Measurements from ENCODE around the gene NACC1. TPM values are rescaled to one million over a fixed set of nuclear protein-coding genes. Genes with fewer than 3 reads are reported as not detected.
A peak's percentile ranks its signal among the peaks of the same experiment; 100 is the strongest.

The NACC1 gene
- total RNA-seq, 1 experiment from 2014 or later = 237 TPM

GRCh38 chr19:13162724-13163608 is 44.9 kb downstream of the NACC1 start (continued):
- TF ChIP-seq EMX1 (CRISPR knock-in tag; IDR thresholded peaks at IDR 0.05) (0 out of 2 replicates have a peak, but pooled peaks have one; percentile 12), KAT7 (CRISPR knock-in tag; IDR thresholded peaks at IDR 0.05; ENCODE audit: borderline replicate concordance) (peak; percentile 88; the same call in 1 of the 2 replicates), FOXK1 (CRISPR knock-in tag; IDR thresholded peaks at IDR 0.05) (peak; percentile 61; the same call in 1 of the 2 replicates), PRDM15 (CRISPR knock-in tag; IDR thresholded peaks at IDR 0.05) (peak; percentile 70), USF1 (CRISPR knock-in tag; IDR thresholded peaks at IDR 0.05) (no peak), CREM (CRISPR knock-in tag; IDR thresholded peaks at IDR 0.05) (no peak)

GRCh38 chr19:13163609-13164342 is 45.7 kb downstream of the NACC1 start:
- TF ChIP-seq USF2 (CRISPR knock-in tag; IDR thresholded peaks at IDR 0.05) (no peak), ZNF121 (CRISPR knock-in tag; IDR thresholded peaks at IDR 0.05) (no peak), HMGA2 (CRISPR knock-in tag; IDR thresholded peaks at IDR 0.05) (no peak), ZNF281 (CRISPR knock-in tag; IDR thresholded peaks at IDR 0.05) (peak; percentile 86; the same call in 1 of the 2 replicates), ZNF138 (CRISPR knock-in tag; conservative IDR thresholded peaks at IDR 0.05) (no peak), MXD4 (CRISPR knock-in tag; IDR thresholded peaks at IDR 0.05; ENCODE audit: borderline replicate concordance) (no peak), NR3C1 (CRISPR knock-in tag; conservative IDR thresholded peaks at IDR 0.05; ENCODE audit: low read depth) (no peak), HMGXB4 (CRISPR knock-in tag; IDR thresholded peaks at IDR 0.05) (peak; percentile 20; the same call in 1 of the 2 replicates), ZBTB43 (CRISPR knock-in tag; IDR thresholded peaks at IDR 0.05) (no peak)
- ATAC-seq (peak; percentile 15), DNase-seq (ENCODE audit: low spot score) (peak; percentile 80)
- no peaks in the 10 kb centered on the region for H3K36me3 Mint-ChIP-seq
- POLR2A ChIA-PET = interaction anchor here (0.5 to 8.6 kb wide), 5 partner anchors 10 to 1914 kb away, joined by 3 to 167 read pairs (median 13); partner anchors contain the start of genes IER2 and STX10
- H3K9me3 Mint-ChIP-seq = no peaks in the 10 kb centered on the region
- peak overlapping the region; percentile 69 for H3K4me3 Mint-ChIP-seq
- peaks cover 59% of the 10 kb centered on the region for H3K4me1 Mint-ChIP-seq
- CTCF ChIA-PET = interaction anchor here (0.6 to 3.5 kb wide), 10 partner anchors 9 to 634 kb away, joined by 3 to 42 read pairs (median 4); partner anchors contain the start of genes IER2, NACC1 and STX10
- H3K27me3 Mint-ChIP-seq (ENCODE audit: low read depth) = no peaks in the 10 kb centered on the region
- H3K27ac Mint-ChIP-seq = peak overlapping the region; percentile 100
